Endothelial cell (in vitro differentiated cells): Measurements from ENCODE around the gene PHC2. TPM values are rescaled to one million over a fixed set of nuclear protein-coding genes. Genes with fewer than 3 reads are reported as not detected.

Experiments
- DNase-seq: peaks from one replicate; pipeline ENCODE4 v3.0.0; 2021; ENCODE audit warnings: low spot score
- H3K27ac Mint-ChIP-seq: one replicate; pipeline ENCODE4 v1.8.0; 2021; ENCODE audit warnings: mixed read lengths, inconsistent platforms; ENCODE audit not compliant: unreplicated experiment
- H3K27me3 Mint-ChIP-seq: one replicate; pipeline ENCODE4 v1.8.0; 2021; ENCODE audit warnings: mild to moderate bottlenecking, moderate library complexity, mixed read lengths, inconsistent platforms; ENCODE audit not compliant: unreplicated experiment
- H3K36me3 Mint-ChIP-seq: one replicate; pipeline ENCODE4 v1.8.0; 2021; ENCODE audit warnings: mild to moderate bottlenecking, low read depth, mixed read lengths, inconsistent platforms; ENCODE audit not compliant: unreplicated experiment
- H3K4me1 Mint-ChIP-seq: one replicate; pipeline ENCODE4 v1.8.0; 2021; ENCODE audit warnings: mild to moderate bottlenecking, mixed read lengths, inconsistent platforms; ENCODE audit not compliant: unreplicated experiment
- H3K4me3 Mint-ChIP-seq: one replicate; pipeline ENCODE4 v1.8.0; 2021; ENCODE audit warnings: mild to moderate bottlenecking, mixed read lengths, inconsistent platforms; ENCODE audit not compliant: unreplicated experiment
- H3K9me3 Mint-ChIP-seq: one replicate; pipeline ENCODE4 v1.8.0; 2021; ENCODE audit warnings: mixed read lengths, inconsistent platforms; ENCODE audit not compliant: unreplicated experiment
- CTCF ChIP-seq: fragments of 200-600 bp; sonication (generic); IDR thresholded peaks from one replicate; pipeline ENCODE4 v1.5.0; 2021; ENCODE audit warnings: antibody characterized with exemption; ENCODE audit not compliant: unreplicated experiment
- total RNA-seq: library from RNA; stranded (reverse); fragmentation: NEBNext Ultra II Directional; extraction: Animal tissue kit (Norgen Biotek cat#: 25700); gene quantifications from one replicate; pipeline ENCODE4 v1.2.1, GENCODE V29; 2021; ENCODE audit not compliant: unreplicated experiment

Gene PHC2
- total RNA-seq, 1 donor from 2014 or later = 177 TPM

GRCh38 chr1:33276573-33277298, 154.2 kb downstream of the PHC2 start:
- Mint-ChIP-seq H3K27ac (peak overlapping the region; percentile 70), H3K27me3 (peaks cover 7% of the 10 kb centered on the region)

GRCh38 chr1:33275706-33276572, 155.0 kb downstream of the PHC2 start:
- Mint-ChIP-seq H3K27me3 (peaks cover 5% of the 10 kb centered on the region), H3K27ac (no peak overlapping the region), H3K4me3 (no peak overlapping the region), H3K9me3 (no peaks in the 10 kb centered on the region), H3K36me3 (peaks cover 31% of the 10 kb centered on the region), H3K4me1 (peaks cover 27% of the 10 kb centered on the region)
- DNase-seq = no peak
- no peak for TF ChIP-seq CTCF

More at GRCh38 chr1:33276573-33277298, 154.2 kb downstream of the PHC2 start:
- Mint-ChIP-seq H3K4me1 (peaks cover 27% of the 10 kb centered on the region), H3K9me3 (no peaks in the 10 kb centered on the region), H3K36me3 (peaks cover 32% of the 10 kb centered on the region), H3K4me3 (peak overlapping the region; percentile 62)
- no peak for TF ChIP-seq CTCF
- DNase-seq = no peak

- no peaks in the 10 kb centered on the region for H3K9me3 Mint-ChIP-seq
- no peak overlapping the region for H3K27ac Mint-ChIP-seq
- H3K4me3 Mint-ChIP-seq = no peak overlapping the region
- no peak for TF ChIP-seq CTCF
- peaks cover 27% of the 10 kb centered on the region for H3K4me1 Mint-ChIP-seq
- DNase-seq = no peak
- peaks cover 28% of the 10 kb centered on the region for H3K36me3 Mint-ChIP-seq
- peaks cover 6% of the 10 kb centered on the region for H3K27me3 Mint-ChIP-seq
These were observed 155.7 kb downstream of the PHC2 start for GRCh38 chr1:33275195-33275594.

DNA sequence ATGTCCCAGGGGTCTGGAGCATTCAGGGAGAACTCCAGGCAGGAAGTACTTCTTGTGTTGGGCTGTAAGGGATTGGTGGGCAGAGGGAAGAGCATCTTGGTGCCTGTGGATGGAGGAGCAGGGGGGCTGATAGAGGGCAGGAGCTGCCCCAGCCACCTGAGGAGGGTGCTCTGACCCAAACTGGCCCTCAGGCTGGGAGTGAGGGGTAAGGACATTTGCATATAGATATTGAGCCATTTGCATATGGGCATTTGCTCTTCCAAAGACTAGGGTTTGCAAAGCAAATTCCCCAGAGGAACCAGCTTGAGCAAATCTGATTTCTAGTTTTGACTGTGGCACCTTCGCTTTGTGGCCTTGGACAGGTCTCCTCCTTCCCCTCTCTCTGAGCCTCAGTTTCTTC, 156.4 kb downstream of the PHC2 start:
- no peak for TF ChIP-seq CTCF
- DNase-seq = no peak
- Mint-ChIP-seq H3K36me3 (peaks cover 22% of the 10 kb centered on the region), H3K4me1 (peaks cover 27% of the 10 kb centered on the region), H3K4me3 (no peak overlapping the region), H3K9me3 (no peaks in the 10 kb centered on the region), H3K27me3 (peaks cover 6% of the 10 kb centered on the region), H3K27ac (no peak overlapping the region)
